GM12891 (cell line): ENCODE data around the gene TMEM255A.

Experiments
- PAX5 ChIP-seq: IDR thresholded peaks from 2 replicates; pipeline ENCODE4 v1.6.1; 2011; ENCODE audit warnings: low read length, moderate library complexity, mild to moderate bottlenecking; ENCODE audit not compliant: insufficient read depth, severe bottlenecking
- POLR2AphosphoS5 ChIP-seq: IDR thresholded peaks from 2 replicates; pipeline ENCODE4 v1.6.1; 2011; ENCODE audit warnings: low read depth, low read length, control low read depth
- TAF1 ChIP-seq: IDR thresholded peaks from 2 replicates; pipeline ENCODE4 v1.6.1; 2011; ENCODE audit warnings: low read depth, low read length, control low read depth

- TF ChIP-seq PAX5 (no peak), POLR2AphosphoS5 (no peak), TAF1 (no peak)
Measured at GRCh38 chrX:120318411-120318810, 7.2 kb upstream of the TMEM255A start.
